ENCODE results near the gene HHIPL1.

The HHIPL1 gene

DNA sequence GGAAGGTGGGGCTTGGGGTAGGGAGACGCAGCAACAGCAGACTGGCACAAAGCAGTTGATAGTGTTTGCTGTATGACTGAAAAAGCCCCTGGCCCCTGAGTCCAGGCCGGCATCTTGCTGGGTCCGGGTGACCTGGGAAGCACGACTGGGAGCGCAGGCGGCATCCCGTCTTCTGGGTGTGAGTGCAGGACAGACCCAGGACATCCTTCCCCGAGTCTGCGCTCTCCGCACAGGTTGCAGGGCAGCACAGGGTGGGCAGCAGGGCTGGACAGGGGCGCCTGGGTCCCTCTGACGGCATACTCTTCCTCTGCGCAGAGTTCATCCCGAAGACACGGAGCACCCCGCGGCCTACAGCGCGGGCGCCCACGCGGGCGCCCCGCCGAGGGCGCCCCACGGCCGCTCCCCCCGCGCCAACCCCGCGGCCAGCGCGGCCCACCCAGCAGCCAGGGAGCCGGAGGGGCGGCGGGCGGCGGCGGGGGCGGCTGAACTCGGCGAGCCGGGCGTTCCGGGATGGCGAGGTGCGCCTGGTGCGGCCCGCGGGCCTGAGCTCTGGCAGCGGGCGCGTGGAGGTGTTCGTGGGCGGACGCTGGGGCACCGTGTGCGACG is 29.9 kb downstream of the HHIPL1 start:
- TF ChIP-seq CTCF (IDR thresholded peaks at IDR 0.05; ENCODE audit: low read depth, low read length, missing control alignments) = no peak
- H3K4me3 ChIP-seq (ENCODE audit: low read depth, low read length) = no peak overlapping the region
- no peak for DNase-seq (ENCODE audit: low read depth)
- in situ Hi-C loops (cut with HindIII; ENCODE audit: low sequenced_read_pairs) = no loop called here

DNA sequence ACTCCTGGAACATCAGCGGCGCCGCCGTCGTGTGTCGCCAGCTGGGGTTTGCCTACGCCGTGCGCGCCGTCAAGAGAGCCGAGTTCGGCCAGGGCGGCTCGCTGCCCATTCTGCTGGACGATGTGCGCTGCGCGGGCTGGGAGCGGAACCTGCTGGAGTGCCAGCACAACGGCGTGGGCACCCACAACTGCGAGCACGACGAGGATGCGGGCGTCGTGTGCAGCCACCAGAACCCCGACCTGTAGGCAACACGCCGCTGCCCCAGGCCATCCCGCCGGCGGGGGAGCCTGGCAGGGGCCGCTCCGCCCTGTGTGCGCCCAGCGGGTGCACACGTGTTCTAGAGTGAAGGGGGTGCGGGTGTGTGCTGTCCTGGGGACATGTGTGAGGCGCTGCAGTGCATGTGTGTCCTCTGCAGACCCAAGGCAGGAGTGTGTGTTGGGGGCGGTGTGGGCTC is 30.5 kb downstream of the HHIPL1 start:
- in situ Hi-C loops (cut with HindIII; ENCODE audit: low sequenced_read_pairs) = no loop called here
- no peak for TF ChIP-seq CTCF (IDR thresholded peaks at IDR 0.05; ENCODE audit: low read depth, low read length, missing control alignments)
- DNase-seq (ENCODE audit: low read depth) = no peak
- no peak overlapping the region for H3K4me3 ChIP-seq (ENCODE audit: low read depth, low read length)

GRCh38 chr14:99675951-99676350 is 31.0 kb downstream of the HHIPL1 start:
- H3K4me3 ChIP-seq (ENCODE audit: low read depth, low read length) = no peak overlapping the region
- in situ Hi-C loops (cut with HindIII; ENCODE audit: low sequenced_read_pairs) = no loop called here
- DNase-seq (ENCODE audit: low read depth) = no peak
- no peak for TF ChIP-seq CTCF (IDR thresholded peaks at IDR 0.05; ENCODE audit: low read depth, low read length, missing control alignments)

DNA sequence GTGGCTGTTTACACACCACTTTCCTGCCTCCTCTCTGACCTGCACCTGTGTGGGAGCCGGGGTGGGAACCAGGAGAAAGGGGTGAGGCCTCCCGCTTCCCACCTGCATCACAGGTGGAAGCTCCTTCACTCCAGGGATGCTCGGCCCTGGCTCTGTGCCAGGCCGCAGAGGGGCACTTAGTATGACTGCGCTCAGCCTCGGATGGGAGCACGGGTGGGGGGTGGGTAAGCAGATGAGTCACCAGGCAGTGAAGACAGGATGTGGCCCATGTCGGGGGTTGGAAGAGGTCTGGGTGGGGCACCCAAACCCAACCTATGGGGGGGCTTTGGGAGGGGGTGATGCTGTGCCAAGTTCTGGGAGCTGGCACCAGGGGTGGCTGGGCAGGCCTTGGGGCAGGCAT is 31.7 kb downstream of the HHIPL1 start:
- DNase-seq (ENCODE audit: low read depth) = no peak
- no peak for TF ChIP-seq CTCF (IDR thresholded peaks at IDR 0.05; ENCODE audit: low read depth, low read length, missing control alignments)
- in situ Hi-C loops (cut with HindIII; ENCODE audit: low sequenced_read_pairs) = no loop called here
- no peak overlapping the region for H3K4me3 ChIP-seq (ENCODE audit: low read depth, low read length)

DNA sequence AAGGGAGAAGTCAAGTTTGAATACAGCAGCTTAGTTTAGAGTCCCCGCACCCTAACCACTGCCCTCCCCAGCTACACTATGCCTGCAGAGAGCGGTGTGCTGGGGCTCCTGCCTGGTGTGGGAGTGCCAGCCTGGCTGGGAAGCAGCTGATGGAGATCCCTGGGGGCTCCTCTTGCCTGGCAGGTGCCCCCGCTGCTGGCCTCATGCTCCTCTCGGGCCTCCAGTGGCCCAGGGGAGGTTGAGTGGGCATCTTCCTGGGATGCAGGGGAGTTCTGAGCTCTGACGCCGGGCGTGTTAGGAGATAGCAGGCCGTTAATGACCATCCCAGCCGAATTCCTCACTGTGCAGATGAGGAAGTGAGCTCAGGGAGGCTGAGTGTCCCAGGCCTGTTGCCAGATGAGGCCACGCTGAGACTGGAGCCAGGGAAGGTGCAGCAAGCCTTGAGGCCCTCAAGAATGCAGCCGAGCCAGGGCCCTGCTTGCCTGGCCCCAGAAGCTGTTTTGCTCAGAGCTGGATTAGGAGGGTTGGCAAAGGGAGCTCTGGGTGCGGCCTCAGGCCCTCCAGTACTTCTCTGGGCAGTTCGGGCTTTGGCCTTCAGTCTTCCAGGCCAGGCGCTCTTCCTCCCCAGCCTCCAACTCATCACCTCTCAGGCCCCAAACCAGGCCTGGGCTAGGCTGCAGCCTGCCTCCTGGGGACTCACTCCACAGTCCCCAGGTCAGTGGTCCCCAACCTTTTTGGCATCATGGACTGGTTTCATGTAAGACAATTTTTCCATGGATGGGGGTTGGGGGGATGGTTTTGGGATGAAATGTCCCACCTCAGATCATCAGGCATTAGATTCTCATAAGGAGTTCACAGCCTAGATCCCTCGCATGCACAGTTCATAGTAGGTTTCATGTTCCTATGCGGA is 32.6 kb downstream of the HHIPL1 start:
- in situ Hi-C loops (cut with HindIII; ENCODE audit: low sequenced_read_pairs) = no loop called here
- DNase-seq (ENCODE audit: low read depth) = no peak
- H3K4me3 ChIP-seq (ENCODE audit: low read depth, low read length) = no peak overlapping the region
- no peak for TF ChIP-seq CTCF (IDR thresholded peaks at IDR 0.05; ENCODE audit: low read depth, low read length, missing control alignments)

- no peak for TF ChIP-seq CTCF (IDR thresholded peaks at IDR 0.05; ENCODE audit: low read depth, low read length, missing control alignments)
- in situ Hi-C loops (cut with HindIII; ENCODE audit: low sequenced_read_pairs) = no loop called here
- no peak for DNase-seq (ENCODE audit: low read depth)
- H3K4me3 ChIP-seq (ENCODE audit: low read depth, low read length) = no peak overlapping the region
Observed at GRCh38 chr14:99678198-99678597, 33.3 kb downstream of the HHIPL1 start.
